Right lobe of liver (tissue), 4 donors: ENCODE data around the gene MMS22L.

ENCODE experiments used
- CTCF ChIP-seq, 4 donors: fragments of 200-600 bp in 3 of 4; fragments of 450-650 bp in 1 of 4; IDR thresholded peaks; one replicate each; pipeline versions ENCODE4 v1.5.1 to v1.8.0; 2016 to 2022; ENCODE audit warnings: antibody characterized with exemption in 4 of 4, mild to moderate bottlenecking in 2 of 4
- POLR2A ChIP-seq: fragments of 450-650 bp; IDR thresholded peaks from one replicate; pipeline ENCODE4 v1.6.1; 2017; ENCODE audit warnings: antibody characterized with exemption, mild to moderate bottlenecking
- donor health status: DM: no; HTN: no; CAD: no.
- donor health status: DM: no; HTN: no; CAD: no.
- donor health status: DM: no; HTN: yes; CAD: no.

- no peak for TF ChIP-seq CTCF (IDR thresholded peaks at IDR 0.05)
- TF ChIP-seq POLR2A, result no peak
Observed at GRCh38 chr6:97306544-97307320, 23.7 kb upstream of the MMS22L start.
